ENCODE measurements around the gene FYN. TPM values are rescaled to one million over a fixed set of nuclear protein-coding genes. Genes with fewer than 3 reads are reported as not detected.
A peak's percentile ranks its signal among the peaks of the same experiment; 100 is the strongest.

FYN gene
- total RNA-seq, 1 donor from 2014 or later: 121 TPM

DNA sequence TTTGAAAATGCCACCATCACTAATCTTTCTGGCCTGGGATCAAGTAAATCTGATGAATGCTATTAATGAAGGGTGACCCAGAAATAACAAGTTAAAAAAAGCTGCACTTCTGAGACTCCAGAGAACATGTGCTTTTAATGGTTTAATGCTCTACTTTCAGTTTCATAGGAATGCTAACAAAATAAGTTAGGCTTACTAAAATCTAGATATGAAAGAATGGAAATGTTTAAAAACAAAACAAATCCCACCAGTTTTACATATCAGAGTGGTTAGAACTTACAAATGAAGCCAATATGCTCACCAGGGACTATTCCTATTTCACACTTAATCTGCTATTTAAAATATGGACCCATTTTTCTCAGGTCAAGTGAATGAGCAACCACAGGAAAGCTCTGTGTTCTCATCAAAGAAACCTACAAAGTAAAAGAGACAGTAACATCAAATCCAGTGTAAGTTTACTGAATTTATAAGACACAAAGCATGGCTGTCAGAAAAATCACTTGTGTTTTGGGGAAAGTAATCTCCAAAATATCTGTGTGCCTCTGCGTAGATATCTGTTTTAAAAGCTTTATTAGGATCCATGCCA is 40.3 kb downstream of the FYN start:
- H3K9me3 Mint-ChIP-seq (ENCODE audit: unreplicated experiment): peaks cover 5% of the 10 kb centered on the region
- no peaks in the 10 kb centered on the region for H3K27me3 Mint-ChIP-seq (ENCODE audit: unreplicated experiment)
- peaks cover 36% of the 10 kb centered on the region for H3K4me1 Mint-ChIP-seq (ENCODE audit: unreplicated experiment)
- peaks cover 6% of the 10 kb centered on the region for H3K36me3 Mint-ChIP-seq (ENCODE audit: unreplicated experiment)
- DNase-seq (ENCODE audit: extremely low spot score, unreplicated experiment): no peak
- no peak overlapping the region for H3K4me3 Mint-ChIP-seq (ENCODE audit: unreplicated experiment)
- TF ChIP-seq CTCF (IDR thresholded peaks at IDR 0.05): no peak
- peak overlapping the region; percentile 76 for H3K27ac Mint-ChIP-seq (ENCODE audit: unreplicated experiment)

DNA sequence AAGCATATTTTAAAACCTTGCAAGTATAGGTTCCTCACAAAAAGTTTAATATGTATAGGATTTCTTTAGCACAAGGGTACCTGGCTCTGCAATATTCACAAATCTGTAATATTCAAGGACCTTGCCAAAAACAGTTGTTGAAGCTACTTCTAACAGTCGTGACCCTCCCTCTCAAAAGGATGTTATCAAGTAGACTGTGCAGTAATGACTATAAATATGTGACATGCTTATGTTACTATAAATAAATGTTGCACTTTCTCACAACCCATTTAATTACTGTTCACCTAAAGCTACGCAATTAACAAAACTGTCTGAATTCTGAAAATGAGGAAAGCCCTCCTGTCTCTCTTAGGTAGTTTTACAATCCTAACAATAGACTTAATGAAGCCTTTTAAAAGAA is 41.8 kb downstream of the FYN start:
- Mint-ChIP-seq H3K4me1 (ENCODE audit: unreplicated experiment) (peaks cover 36% of the 10 kb centered on the region), H3K36me3 (ENCODE audit: unreplicated experiment) (peaks cover 6% of the 10 kb centered on the region), H3K4me3 (ENCODE audit: unreplicated experiment) (no peak overlapping the region), H3K9me3 (ENCODE audit: unreplicated experiment) (peaks cover 5% of the 10 kb centered on the region), H3K27me3 (ENCODE audit: unreplicated experiment) (no peaks in the 10 kb centered on the region), H3K27ac (ENCODE audit: unreplicated experiment) (no peak overlapping the region)
- DNase-seq (ENCODE audit: extremely low spot score, unreplicated experiment): no peak
- no peak for TF ChIP-seq CTCF (IDR thresholded peaks at IDR 0.05)

DNA sequence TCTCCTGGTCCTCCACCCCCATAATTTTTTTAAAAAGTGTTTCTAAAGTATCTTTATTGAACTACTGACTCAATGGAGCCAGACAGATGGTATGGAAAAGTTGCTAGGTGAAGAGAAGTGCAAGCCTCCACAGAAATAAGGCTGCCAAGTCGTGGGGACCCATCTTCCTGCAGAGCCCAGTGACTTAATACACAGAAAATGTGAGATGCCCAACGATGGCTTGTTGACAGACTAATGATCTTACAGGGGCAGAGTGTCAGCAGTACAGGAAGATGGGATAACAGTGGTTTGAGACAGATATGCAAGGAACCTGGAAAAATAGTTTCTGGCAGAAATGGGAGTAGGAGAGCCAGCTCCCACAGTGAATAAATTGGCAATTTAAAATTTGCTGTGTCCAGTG is 43.3 kb downstream of the FYN start:
- no peaks in the 10 kb centered on the region for H3K27me3 Mint-ChIP-seq (ENCODE audit: unreplicated experiment)
- H3K4me1 Mint-ChIP-seq (ENCODE audit: unreplicated experiment): peaks cover 41% of the 10 kb centered on the region
- no peak for TF ChIP-seq CTCF (IDR thresholded peaks at IDR 0.05)
- H3K9me3 Mint-ChIP-seq (ENCODE audit: unreplicated experiment): peaks cover 5% of the 10 kb centered on the region
- no peak for DNase-seq (ENCODE audit: extremely low spot score, unreplicated experiment)
- H3K4me3 Mint-ChIP-seq (ENCODE audit: unreplicated experiment): no peak overlapping the region
- H3K27ac Mint-ChIP-seq (ENCODE audit: unreplicated experiment): no peak overlapping the region
- peaks cover 6% of the 10 kb centered on the region for H3K36me3 Mint-ChIP-seq (ENCODE audit: unreplicated experiment)

- Mint-ChIP-seq H3K4me1 (ENCODE audit: unreplicated experiment) (peaks cover 42% of the 10 kb centered on the region), H3K9me3 (ENCODE audit: unreplicated experiment) (peaks cover 5% of the 10 kb centered on the region), H3K4me3 (ENCODE audit: unreplicated experiment) (no peak overlapping the region), H3K36me3 (ENCODE audit: unreplicated experiment) (peaks cover 2% of the 10 kb centered on the region), H3K27ac (ENCODE audit: unreplicated experiment) (no peak overlapping the region), H3K27me3 (ENCODE audit: unreplicated experiment) (no peaks in the 10 kb centered on the region)
- no peak for DNase-seq (ENCODE audit: extremely low spot score, unreplicated experiment)
- no peak for TF ChIP-seq CTCF (IDR thresholded peaks at IDR 0.05)
Measured at GRCh38 chr6:111829581-111829980, 43.7 kb downstream of the FYN start.

GRCh38 chr6:111828809-111829208 is 44.4 kb downstream of the FYN start:
- H3K4me3 Mint-ChIP-seq (ENCODE audit: unreplicated experiment): no peak overlapping the region
- no peak overlapping the region for H3K27ac Mint-ChIP-seq (ENCODE audit: unreplicated experiment)
- peaks cover 48% of the 10 kb centered on the region for H3K4me1 Mint-ChIP-seq (ENCODE audit: unreplicated experiment)
- no peaks in the 10 kb centered on the region for H3K27me3 Mint-ChIP-seq (ENCODE audit: unreplicated experiment)
- no peak for TF ChIP-seq CTCF (IDR thresholded peaks at IDR 0.05)
- no peak for DNase-seq (ENCODE audit: extremely low spot score, unreplicated experiment)
- peaks cover 4% of the 10 kb centered on the region for H3K9me3 Mint-ChIP-seq (ENCODE audit: unreplicated experiment)
- H3K36me3 Mint-ChIP-seq (ENCODE audit: unreplicated experiment): peaks cover under 1% of the 10 kb centered on the region
